Measurements from ENCODE around the gene GLRX. TPM values are rescaled to one million over a fixed set of nuclear protein-coding genes. Genes with fewer than 3 reads are reported as not detected.
A peak's percentile ranks its signal among the peaks of the same experiment; 100 is the strongest.

Gene GLRX
- polyA plus RNA-seq, 2 of the 4 experiments (the other 2 are of a cell fraction) = 106 to 329 TPM

- TF ChIP-seq RNF2 (IDR thresholded peaks at IDR 0.05; ENCODE audit: borderline replicate concordance, low read depth) (no peak), EP300 (IDR thresholded peaks at IDR 0.05) (peak; percentile 63 to 70; a peak in 2 of 5 replicates), CHD4 (IDR thresholded peaks at IDR 0.05; ENCODE audit: borderline replicate concordance) (no peak), KDM5A (IDR thresholded peaks at IDR 0.05) (no peak), JUNB (IDR thresholded peaks at IDR 0.05) (peak; percentile 38; the same call in 1 of the 2 replicates), MAX (IDR thresholded peaks at IDR 0.05) (peak; percentile 78), HOXB13 (CRISPR knock-in tag; IDR thresholded peaks at IDR 0.05; ENCODE audit: low read depth) (no peak; the same call in 1 of the 2 replicates)
Observed at GRCh38 chr5:95861221-95861863, 38.8 kb upstream of the GLRX start (continued).

GRCh38 chr5:95859661-95860060 is 37.1 kb upstream of the GLRX start:
- FAIRE-seq = no peak
- H3K4me3 ChIP-seq = peak overlapping the region; percentile 16; the same call in 2 of the 3 replicates
- H3K27ac ChIP-seq = peak overlapping the region; percentile 74 to 82

GRCh38 chr5:95858661-95859595 is 36.4 kb upstream of the GLRX start:
- WGBS (ENCODE audit: missing lambda C conversion rate) = 7% methylated on average over 17 of the region's 28 CpGs
- Histone ChIP-seq H3K4me2 (peak overlapping the region; percentile 81), H3K4me1 (peaks cover 57% of the 10 kb centered on the region), H3K9me3 (no peaks in the 10 kb centered on the region), H3K27ac (peak overlapping the region; percentile 74 to 82), H3K4me3 (peak overlapping the region; percentile 16)
- DNase-seq (ENCODE audit: low read depth in 1 of 2, low spot score in 1 of 2) (peak; percentile 94 to 95), ATAC-seq (peak; percentile 93 to 94), FAIRE-seq (no peak)
- ChIA-PET CTCF (interaction anchor here (0.6 to 7.7 kb wide), 27 partner anchors 9 to 651 kb away, joined by 3 to 127 read pairs (median 5); partner anchors contain the start of gene ELL2), POLR2A (interaction anchor here (0.7 to 1.0 kb wide), 3 partner anchors 25 to 478 kb away, joined by 3 read pairs; partner anchors contain the start of gene ELL2)
- TF ChIP-seq HOXB5 (CRISPR knock-in tag; IDR thresholded peaks at IDR 0.05) (no peak), HMGXB4 (CRISPR knock-in tag; IDR thresholded peaks at IDR 0.05; ENCODE audit: borderline replicate concordance) (no peak), RNF2 (IDR thresholded peaks at IDR 0.05; ENCODE audit: borderline replicate concordance, low read depth) (no peak), RAD21 (conservative IDR thresholded peaks at IDR 0.05 in 1 of 2, IDR thresholded peaks at IDR 0.05 in 1 of 2) (peak; percentile 95 to 99), CEBPB (IDR thresholded peaks at IDR 0.05) (peak; percentile 72 to 76; a peak in 3 of 4 replicates), MAX (IDR thresholded peaks at IDR 0.05) (peak; percentile 71), ZNF302 (CRISPR knock-in tag; IDR thresholded peaks at IDR 0.05) (no peak), CTCF (IDR thresholded peaks at IDR 0.05) (peak; percentile 95), ESRRA (IDR thresholded peaks at IDR 0.05; ENCODE audit: borderline replicate concordance, low read length) (no peak; the same call in 1 of the 2 replicates), JUNB (IDR thresholded peaks at IDR 0.05) (peak; percentile 92), NR3C1 (IDR thresholded peaks at IDR 0.05) (no peak), RCOR1 (IDR thresholded peaks at IDR 0.05; ENCODE audit: low read depth, low read length) (no peak), ZC3H11A (IDR thresholded peaks at IDR 0.05) (no peak), HEYL (CRISPR knock-in tag; IDR thresholded peaks at IDR 0.05) (no peak), PHF8 (IDR thresholded peaks at IDR 0.05; ENCODE audit: borderline replicate concordance, low read depth) (no peak), SMC3 (IDR thresholded peaks at IDR 0.05) (peak; percentile 97), TFCP2L1 (CRISPR knock-in tag; IDR thresholded peaks at IDR 0.05) (no peak), NFE2L2 (conservative IDR thresholded peaks at IDR 0.05; ENCODE audit: low read length) (no peak), KDM5A (IDR thresholded peaks at IDR 0.05) (no peak), ZFP36 (IDR thresholded peaks at IDR 0.05; ENCODE audit: borderline replicate concordance, partially characterized antibody) (no peak), FOXS1 (CRISPR knock-in tag; IDR thresholded peaks at IDR 0.05) (no peak), ZSCAN20 (CRISPR knock-in tag; IDR thresholded peaks at IDR 0.05) (0 out of 2 replicates have a peak, but pooled peaks have one; percentile 59), GATA3 (IDR thresholded peaks at IDR 0.05; ENCODE audit: borderline replicate concordance) (peak; percentile 74), MAFK (IDR thresholded peaks at IDR 0.05; ENCODE audit: partially characterized antibody) (peak; percentile 32), HDAC2 (IDR thresholded peaks at IDR 0.05) (no peak), RFX5 (IDR thresholded peaks at IDR 0.05) (no peak)

More at GRCh38 chr5:95859661-95860060, 37.1 kb upstream of the GLRX start:
- CTCF ChIA-PET = interaction anchor here (0.6 to 7.7 kb wide), 23 partner anchors 9 to 650 kb away, joined by 3 to 127 read pairs (median 5); partner anchors contain the start of gene ELL2
- DNase-seq (ENCODE audit: low read depth in 1 of 2, low spot score in 1 of 2) (no peak), ATAC-seq (no peak)
- H3K4me1 ChIP-seq = peaks cover 57% of the 10 kb centered on the region
- 67% methylated on average over 4 of the region's 4 CpGs for WGBS (ENCODE audit: missing lambda C conversion rate)
- POLR2A ChIA-PET = interaction anchor here (0.7 to 1.0 kb wide), 2 partner anchors 25 to 477 kb away, joined by 3 read pairs; no protein-coding TSS in a partner anchor
- peak overlapping the region; percentile 81 for H3K4me2 ChIP-seq
- no peaks in the 10 kb centered on the region for H3K9me3 ChIP-seq
- TF ChIP-seq HOXA7 (CRISPR knock-in tag; IDR thresholded peaks at IDR 0.05) = no peak

All from A549 (cell line).